Upper lobe of left lung (tissue), 4 donors: ENCODE data around the gene TUBB3.

Source experiments
- POLR2A ChIP-seq, 4 donors: fragments of 450-650 bp; IDR thresholded peaks; one replicate each; pipeline ENCODE4 v1.5.1; 2016 to 2017; ENCODE audit warnings: antibody characterized with exemption in 4 of 4, mild to moderate bottlenecking in 2 of 4
- POLR2AphosphoS5 ChIP-seq, 2 donors: sonication (generic); formaldehyde crosslinking; IDR thresholded peaks; one replicate each; pipeline ENCODE4 v1.5.1; 2017; ENCODE audit warnings: antibody characterized with exemption in 2 of 2
- TF ChIP-seq, protein P1 (sequence below), 6 experiments: fragments of 450-650 bp in 4 of 6; fragments of 200-600 bp in 2 of 6; sonication (generic) in 2 of 6; IDR thresholded peaks; one replicate each; pipeline ENCODE4 v1.5.1; 2016 to 2019; ENCODE audit warnings: antibody characterized with exemption in 6 of 6

DNA sequence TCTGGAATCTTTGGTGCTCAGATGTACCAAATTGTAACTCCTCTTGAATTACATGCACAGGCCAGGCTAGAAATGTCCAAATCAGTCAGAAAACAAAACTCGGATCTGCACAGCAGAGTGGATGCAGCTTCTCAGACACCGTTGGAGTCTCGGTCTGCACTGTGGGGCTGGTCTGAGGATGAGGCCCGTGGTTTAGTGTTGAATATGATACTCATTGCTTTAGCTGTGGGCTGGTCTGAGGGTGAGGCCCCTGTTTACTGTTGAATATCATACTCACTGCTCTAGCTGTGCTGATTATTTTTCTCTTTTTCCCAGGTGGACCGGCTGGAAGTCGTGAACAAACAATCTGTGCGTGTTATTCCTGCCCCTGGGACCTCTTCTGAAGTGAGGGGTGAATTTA is 61.1 kb downstream of the TUBB3 start:
- TF ChIP-seq POLR2AphosphoS5 (IDR thresholded peaks at IDR 0.05) (no peak), POLR2A (IDR thresholded peaks at IDR 0.05) (no peak)
- TF ChIP-seq, protein P1, sequence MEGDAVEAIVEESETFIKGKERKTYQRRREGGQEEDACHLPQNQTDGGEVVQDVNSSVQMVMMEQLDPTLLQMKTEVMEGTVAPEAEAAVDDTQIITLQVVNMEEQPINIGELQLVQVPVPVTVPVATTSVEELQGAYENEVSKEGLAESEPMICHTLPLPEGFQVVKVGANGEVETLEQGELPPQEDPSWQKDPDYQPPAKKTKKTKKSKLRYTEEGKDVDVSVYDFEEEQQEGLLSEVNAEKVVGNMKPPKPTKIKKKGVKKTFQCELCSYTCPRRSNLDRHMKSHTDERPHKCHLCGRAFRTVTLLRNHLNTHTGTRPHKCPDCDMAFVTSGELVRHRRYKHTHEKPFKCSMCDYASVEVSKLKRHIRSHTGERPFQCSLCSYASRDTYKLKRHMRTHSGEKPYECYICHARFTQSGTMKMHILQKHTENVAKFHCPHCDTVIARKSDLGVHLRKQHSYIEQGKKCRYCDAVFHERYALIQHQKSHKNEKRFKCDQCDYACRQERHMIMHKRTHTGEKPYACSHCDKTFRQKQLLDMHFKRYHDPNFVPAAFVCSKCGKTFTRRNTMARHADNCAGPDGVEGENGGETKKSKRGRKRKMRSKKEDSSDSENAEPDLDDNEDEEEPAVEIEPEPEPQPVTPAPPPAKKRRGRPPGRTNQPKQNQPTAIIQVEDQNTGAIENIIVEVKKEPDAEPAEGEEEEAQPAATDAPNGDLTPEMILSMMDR (IDR thresholded peaks at IDR 0.05), result no peak
